COLO829 (cell line): ENCODE data around the gene CPTP.

ENCODE experiments used
- DNase-seq: peaks from one replicate; pipeline ENCODE4 v3.0.0; 2012; ENCODE audit warnings: low spot score

The CPTP gene

DNA sequence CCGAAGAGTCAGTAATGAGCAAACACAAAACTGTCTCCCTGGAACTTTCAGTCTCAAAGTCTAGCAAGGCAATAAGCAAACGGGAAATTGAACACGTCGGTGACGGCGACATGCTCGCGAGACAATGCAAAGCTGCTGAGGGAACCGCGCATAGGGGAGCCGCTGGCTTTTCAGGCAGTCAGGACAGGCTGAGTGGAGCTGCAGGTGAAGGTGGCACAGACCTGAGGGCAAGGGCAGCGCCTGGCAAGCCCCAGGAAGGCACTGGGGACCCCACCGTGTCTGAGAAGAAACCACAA is 5.0 kb upstream of the CPTP start:
- DNase-seq: no peak

DNA sequence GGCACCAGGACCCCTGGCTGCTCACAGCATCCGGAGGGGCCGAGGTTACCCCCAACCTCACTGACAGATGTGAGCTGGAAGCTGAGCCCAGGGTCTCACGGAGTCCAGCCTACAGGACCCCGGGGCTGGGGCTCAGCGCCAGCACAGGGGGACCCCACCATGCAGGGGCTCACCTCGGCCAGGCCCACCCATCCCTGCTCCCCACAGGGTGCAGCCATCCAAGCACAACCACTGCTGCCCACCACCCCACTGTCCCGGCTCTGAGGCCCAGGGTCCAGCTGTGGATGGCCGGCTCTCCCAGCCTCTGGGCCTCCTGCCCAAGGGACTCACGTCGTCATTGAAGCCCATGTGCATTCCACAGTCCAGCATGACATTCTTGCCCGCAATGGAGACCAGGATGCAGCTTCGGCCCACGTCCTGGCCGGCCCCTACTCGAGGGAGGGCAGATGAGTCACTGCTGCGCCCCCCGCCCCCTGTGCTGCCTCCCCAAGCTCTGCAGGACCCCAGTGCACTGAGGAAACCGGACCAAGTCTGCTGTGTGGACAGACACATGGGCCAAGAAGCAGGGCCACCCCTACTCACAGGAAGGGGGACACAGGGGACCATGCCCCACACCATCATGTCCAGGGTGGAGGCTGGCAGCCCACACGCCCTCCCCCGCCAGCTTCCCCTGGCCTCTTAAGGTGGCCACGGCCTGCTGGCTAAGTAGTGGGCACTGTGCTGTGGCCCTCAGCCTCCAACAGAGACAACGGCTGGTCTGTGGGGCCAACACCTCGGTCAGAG is 3.7 kb upstream of the CPTP start:
- DNase-seq: no peak

DNA sequence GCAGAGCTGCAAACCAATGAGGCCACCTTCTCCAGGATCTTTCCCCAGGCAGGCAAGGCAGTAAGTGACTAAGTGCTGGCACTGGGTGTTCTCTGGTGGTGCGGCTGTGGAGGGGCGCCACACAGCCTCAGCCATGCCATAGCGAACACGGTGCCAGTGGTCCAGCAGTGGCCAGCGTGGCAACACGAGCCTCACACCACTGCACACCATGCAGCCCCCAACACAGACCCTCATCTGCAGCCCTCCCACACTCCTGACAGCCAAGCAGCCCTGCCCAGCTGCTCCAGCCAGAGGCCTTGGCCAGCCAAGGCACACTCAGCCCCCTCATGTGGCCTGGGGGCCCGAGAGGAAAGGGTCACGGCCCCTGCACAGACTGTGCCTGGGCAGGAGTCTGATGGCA is 3.1 kb upstream of the CPTP start:
- DNase-seq: no peak

DNA sequence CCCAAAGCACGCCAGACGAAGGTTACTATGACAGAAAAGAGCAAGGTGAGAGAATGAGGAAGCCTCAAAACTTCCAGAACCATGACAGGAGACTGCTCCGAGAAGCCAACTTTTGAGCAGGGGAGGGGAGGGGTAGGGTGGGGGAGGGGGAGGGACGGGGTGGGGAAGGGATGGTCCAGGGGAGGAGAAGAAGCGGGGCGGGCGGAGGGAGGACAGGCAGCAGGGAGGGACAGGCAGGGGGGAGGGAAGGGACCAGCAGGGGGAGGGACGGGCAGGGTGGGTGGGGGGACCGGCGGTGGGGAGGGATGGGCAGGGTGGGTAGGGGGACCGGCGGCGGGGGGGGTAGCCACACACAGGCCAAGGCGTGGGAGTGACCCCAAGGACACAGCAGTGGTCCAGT is 2.2 kb upstream of the CPTP start:
- no peak for DNase-seq

DNA sequence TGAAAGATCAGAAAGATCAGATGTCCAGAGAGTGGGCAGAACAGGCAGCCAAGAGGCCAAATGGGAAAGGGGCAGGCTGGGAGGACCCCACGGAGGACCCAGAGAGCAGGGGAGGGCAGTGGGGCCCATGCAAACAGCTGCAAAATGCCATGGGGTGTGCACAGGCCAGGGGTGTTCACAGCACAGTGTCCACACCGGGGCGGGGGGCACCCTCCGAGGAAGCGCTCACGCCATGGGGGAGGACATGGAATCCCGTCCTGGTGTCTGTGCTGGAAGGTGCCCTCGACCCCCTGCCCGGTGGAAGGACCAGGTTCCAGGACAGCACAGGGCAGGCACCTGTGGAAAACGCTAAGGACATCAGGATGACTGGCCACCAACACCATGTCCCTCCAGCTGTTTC is 1.6 kb upstream of the CPTP start:
- DNase-seq: no peak

DNA sequence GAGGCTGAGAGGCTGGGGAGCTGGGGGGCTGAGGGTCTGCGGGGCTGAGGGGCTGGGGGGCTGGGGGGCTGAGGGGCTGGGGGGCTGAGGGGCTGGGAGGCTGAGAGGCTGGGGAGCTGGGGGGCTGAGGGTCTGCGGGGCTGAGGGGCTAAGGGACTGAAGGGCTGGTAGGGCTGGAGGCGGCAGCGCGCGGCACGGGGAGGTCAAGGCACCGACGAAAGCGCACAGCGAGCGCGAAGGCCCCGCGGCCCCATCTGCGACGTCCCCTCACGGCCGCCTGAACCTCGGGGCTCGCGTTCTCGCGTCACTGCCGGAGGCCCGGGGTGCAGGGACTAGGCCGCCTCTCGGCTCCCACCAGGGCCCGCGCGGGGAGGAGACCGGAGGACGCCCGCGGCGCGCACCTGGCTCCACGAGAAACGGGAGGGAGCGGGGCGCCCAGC is 498 bp upstream of the CPTP start:
- DNase-seq: no peak

DNA sequence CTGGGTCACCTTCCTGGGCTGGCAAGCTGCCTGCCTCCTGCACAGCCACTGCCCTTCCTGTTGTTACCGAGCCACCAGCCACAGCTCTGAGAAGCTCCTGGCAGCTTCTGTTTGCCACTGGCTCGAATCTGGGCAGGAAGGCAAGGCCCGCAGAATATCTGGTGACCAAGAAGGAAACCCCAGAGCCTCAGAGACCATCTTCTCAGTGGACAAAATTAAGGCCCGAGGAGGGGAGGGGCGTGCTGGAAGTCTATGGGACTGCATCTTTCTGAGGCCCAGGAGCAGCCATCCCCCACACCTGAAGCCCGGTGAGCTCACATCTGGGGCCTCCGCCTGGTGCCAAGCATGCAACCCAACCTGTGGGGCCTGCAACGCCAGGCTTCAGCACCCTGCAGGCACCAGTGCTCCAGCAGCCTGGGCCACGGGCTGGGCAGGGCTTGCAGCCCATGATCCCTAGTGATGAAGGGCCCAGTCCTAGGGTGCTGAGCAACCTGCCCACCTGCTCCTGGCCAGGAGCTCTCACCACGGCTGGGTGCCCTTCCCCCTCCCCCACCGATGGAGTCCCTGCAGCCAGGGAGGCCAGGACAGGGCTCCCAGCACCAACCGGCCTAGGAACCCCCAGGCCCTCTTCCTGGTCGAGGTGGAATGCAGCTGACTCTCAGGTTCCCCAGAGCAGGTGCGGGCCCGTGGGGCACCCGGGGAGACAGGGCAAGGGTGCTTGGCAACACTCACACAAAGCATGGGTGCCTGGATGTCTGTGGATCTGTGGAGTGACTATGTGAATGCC is 879 bp downstream of the CPTP start:
- no peak for DNase-seq

DNA sequence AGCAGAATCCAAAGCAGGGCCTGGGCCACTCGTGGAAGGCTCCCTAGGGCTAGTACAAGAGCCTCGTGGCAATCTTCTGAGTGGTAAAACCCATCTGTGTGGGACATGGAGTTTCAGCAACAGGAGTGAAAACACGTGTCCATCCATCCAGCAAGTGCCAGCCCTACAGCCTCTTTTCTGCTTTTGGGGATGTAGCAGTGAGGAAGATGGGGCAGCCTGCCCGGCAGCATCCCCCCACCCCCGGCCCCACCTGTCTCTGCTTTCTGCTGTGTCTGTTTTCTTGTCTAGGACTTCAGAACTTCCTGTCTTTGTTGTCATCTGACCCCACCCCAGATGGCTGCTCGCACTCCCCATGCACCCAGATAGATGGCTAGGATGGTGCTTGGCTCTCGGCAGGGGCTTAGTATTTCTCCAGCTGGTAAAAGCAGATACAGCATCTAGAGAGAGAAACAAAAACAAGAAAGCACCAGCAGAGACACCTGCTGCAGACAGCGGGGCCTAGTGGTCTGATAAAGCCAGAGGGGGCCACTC is 1.5 kb downstream of the CPTP start:
- DNase-seq: no peak

DNA sequence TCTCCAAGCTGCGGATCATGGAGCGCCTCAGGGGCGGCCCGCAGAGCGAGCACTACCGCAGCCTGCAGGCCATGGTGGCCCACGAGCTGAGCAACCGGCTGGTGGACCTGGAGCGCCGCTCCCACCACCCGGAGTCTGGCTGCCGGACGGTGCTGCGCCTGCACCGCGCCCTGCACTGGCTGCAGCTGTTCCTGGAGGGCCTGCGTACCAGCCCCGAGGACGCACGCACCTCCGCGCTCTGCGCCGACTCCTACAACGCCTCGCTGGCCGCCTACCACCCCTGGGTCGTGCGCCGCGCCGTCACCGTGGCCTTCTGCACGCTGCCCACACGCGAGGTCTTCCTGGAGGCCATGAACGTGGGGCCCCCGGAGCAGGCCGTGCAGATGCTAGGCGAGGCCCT is 2.7 kb downstream of the CPTP start:
- DNase-seq: no peak

DNA sequence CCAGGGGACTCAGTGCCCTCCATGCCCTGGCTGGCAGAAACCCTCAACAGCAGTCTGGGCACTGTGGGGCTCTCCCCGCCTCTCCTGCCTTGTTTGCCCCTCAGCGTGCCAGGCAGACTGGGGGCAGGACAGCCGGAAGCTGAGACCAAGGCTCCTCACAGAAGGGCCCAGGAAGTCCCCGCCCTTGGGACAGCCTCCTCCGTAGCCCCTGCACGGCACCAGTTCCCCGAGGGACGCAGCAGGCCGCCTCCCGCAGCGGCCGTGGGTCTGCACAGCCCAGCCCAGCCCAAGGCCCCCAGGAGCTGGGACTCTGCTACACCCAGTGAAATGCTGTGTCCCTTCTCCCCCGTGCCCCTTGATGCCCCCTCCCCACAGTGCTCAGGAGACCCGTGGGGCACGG is 3.7 kb downstream of the CPTP start:
- DNase-seq: no peak

DNA sequence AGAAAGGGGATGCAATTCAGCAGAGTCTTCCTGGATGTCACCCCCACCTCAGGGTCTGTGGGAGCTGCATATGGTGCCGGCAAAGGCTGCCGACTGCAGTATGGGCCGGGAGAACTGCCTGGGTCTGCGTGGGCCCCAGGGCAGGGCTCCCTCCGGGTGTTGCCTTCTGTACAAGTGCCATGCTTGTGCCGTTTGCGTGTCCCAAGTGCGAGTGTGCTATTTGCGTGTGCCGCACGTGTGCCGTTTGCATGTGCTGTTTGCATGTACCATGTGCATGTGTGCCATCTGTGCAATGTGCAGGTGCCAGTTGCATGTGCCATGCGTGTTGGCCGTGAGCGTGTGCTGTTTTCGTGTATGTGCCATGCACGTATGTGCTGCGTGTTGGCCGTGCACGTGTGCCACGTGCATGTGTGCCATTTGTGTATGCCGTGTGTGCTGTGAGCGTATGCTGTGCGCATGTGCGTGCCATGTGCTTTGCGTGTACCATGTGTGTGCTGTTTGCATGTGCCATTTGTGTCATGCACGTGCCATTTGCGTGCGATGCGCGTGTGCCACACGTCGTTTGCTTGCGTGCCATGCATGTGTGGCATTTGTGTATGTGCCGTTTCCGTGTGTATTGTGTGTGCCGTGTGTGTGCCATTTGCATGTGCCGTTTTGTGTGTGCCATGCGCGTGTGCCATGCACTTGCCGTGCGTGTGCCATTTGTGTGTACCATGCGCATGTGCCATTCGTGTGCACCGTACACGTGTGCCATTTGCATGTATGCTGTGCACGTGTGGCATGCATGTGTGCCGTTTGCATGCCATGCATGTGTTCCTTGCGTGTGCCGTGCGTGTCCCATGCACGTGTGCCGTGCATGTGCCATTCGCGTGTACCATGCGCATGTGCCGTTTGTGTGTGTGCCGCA is 5.0 kb downstream of the CPTP start:
- no peak for DNase-seq

DNA sequence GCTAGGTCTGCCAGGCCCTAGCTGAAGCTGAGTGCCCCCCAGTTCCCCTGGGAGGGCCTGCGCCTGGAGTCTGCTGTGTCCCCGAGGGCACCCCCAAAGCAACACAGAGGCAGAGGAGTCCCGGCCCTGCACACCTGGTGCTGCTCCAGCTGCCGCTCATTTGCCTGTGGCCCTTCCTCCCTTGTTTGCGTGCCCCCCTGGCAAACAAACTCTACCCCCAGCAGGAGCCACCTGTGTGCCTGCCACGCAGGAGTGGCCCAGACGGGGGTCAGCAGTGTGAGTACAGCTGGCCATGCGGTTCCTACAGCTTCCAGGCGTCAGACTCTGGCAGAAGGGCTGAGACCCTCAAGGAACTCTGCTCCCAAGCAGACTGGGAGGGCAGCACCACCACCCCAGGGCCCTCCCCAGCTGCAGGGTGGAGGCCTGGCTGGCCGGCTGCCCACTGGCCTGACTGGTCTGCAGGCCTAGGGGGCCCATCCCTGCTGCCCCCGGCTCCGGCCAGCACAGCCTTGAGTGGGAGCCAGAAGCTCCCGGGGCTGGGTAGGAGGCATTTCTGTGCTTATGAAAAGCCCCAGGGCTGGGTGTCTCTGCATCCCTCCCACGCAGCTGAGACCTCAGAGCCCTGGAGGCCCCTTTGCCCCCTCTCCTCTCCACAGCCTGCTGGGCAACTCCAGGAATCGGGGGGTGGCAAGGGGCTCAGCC is 5.9 kb downstream of the CPTP start:
- no peak for DNase-seq

DNA sequence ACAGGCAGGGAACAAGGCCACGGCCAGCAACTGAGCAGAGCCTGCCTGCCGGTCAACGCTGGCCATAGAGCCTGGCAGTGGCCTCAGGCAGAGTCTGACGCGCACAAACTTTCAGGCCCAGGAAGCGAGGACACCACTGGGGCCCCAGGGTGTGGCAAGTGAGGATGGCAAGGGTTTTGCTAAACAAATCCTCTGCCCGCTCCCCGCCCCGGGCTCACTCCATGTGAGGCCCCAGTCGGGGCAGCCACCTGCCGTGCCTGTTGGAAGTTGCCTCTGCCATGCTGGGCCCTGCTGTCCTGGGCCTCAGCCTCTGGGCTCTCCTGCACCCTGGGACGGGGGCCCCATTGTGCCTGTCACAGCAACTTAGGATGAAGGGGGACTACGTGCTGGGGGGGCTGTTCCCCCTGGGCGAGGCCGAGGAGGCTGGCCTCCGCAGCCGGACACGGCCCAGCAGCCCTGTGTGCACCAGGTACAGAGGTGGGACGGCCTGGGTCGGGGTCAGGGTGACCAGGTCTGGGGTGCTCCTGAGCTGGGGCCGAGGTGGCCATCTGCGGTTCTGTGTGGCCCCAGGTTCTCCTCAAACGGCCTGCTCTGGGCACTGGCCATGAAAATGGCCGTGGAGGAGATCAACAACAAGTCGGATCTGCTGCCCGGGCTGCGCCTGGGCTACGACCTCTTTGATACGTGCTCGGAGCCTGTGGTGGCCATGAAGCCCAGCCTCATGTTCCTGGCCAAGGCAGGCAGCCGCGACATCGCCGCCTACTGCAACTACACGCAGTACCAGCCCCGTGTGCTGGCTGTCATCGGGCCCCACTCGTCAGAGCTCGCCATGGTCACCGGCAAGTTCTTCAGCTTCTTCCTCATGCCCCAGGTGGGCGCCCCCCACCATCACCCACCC is 6.7 kb downstream of the CPTP start, which contains the start of gene TAS1R3:
Gene TAS1R3 (plus strand): TSS at position 213 of the 898 bp plus-strand sequence. CDS start 66 bp downstream, at position 279.
- DNase-seq: no peak

DNA sequence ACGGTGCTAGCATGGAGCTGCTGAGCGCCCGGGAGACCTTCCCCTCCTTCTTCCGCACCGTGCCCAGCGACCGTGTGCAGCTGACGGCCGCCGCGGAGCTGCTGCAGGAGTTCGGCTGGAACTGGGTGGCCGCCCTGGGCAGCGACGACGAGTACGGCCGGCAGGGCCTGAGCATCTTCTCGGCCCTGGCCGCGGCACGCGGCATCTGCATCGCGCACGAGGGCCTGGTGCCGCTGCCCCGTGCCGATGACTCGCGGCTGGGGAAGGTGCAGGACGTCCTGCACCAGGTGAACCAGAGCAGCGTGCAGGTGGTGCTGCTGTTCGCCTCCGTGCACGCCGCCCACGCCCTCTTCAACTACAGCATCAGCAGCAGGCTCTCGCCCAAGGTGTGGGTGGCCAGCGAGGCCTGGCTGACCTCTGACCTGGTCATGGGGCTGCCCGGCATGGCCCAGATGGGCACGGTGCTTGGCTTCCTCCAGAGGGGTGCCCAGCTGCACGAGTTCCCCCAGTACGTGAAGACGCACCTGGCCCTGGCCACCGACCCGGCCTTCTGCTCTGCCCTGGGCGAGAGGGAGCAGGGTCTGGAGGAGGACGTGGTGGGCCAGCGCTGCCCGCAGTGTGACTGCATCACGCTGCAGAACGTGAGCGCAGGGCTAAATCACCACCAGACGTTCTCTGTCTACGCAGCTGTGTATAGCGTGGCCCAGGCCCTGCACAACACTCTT is 7.6 kb downstream of the CPTP start:
- DNase-seq: no peak

DNA sequence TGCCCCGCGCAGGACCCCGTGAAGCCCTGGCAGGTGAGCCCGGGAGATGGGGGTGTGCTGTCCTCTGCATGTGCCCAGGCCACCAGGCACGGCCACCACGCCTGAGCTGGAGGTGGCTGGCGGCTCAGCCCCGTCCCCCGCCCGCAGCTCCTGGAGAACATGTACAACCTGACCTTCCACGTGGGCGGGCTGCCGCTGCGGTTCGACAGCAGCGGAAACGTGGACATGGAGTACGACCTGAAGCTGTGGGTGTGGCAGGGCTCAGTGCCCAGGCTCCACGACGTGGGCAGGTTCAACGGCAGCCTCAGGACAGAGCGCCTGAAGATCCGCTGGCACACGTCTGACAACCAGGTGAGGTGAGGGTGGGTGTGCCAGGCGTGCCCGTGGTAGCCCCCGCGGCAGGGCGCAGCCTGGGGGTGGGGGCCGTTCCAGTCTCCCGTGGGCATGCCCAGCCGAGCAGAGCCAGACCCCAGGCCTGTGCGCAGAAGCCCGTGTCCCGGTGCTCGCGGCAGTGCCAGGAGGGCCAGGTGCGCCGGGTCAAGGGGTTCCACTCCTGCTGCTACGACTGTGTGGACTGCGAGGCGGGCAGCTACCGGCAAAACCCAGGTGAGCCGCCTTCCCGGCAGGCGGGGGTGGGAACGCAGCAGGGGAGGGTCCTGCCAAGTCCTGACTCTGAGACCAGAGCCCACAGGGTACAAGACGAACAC is 8.3 kb downstream of the CPTP start:
- DNase-seq: no peak

DNA sequence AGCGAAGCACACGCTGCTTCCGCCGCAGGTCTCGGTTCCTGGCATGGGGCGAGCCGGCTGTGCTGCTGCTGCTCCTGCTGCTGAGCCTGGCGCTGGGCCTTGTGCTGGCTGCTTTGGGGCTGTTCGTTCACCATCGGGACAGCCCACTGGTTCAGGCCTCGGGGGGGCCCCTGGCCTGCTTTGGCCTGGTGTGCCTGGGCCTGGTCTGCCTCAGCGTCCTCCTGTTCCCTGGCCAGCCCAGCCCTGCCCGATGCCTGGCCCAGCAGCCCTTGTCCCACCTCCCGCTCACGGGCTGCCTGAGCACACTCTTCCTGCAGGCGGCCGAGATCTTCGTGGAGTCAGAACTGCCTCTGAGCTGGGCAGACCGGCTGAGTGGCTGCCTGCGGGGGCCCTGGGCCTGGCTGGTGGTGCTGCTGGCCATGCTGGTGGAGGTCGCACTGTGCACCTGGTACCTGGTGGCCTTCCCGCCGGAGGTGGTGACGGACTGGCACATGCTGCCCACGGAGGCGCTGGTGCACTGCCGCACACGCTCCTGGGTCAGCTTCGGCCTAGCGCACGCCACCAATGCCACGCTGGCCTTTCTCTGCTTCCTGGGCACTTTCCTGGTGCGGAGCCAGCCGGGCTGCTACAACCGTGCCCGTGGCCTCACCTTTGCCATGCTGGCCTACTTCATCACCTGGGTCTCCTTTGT is 9.1 kb downstream of the CPTP start:
- DNase-seq: no peak

DNA sequence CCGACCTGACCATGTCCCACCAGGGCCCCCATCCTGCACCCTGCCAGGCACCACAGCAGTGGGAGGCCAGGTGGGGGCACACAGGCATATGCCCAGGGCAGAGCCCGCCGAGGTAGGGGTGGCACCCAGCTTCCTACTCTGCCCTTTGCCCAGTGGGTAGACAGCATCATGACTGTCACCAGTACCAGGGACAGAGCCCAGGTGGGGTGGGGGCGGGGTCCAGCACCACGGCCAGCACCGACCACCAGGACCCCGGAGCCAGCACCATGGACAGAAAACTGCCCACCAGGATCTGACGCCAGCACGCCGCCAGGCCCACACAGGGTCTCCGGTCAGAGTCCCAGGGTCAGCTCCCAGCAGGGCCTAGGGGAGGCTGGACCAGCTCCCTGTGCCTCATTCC is 10.2 kb downstream of the CPTP start:
- DNase-seq: no peak

DNA sequence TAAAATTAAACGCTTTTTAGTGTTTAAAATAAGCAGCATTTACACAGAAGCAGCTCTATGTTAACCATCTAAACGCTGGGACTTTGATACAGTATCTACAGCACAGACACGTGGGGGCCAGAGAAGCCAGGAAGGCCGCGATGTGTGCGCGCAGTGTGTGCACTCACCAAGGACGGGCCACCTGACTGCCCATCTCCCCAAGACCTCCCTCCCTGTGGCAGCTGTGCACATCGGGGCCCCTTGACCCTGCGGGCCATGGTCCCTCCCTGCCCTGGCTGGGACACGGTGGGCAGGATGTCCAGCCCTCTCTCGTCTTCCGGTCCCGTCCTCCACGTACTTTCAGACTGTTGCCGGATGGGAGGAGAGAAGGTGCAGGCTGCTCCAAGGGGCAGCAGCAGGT is 10.7 kb downstream of the CPTP start:
- DNase-seq: no peak

DNA sequence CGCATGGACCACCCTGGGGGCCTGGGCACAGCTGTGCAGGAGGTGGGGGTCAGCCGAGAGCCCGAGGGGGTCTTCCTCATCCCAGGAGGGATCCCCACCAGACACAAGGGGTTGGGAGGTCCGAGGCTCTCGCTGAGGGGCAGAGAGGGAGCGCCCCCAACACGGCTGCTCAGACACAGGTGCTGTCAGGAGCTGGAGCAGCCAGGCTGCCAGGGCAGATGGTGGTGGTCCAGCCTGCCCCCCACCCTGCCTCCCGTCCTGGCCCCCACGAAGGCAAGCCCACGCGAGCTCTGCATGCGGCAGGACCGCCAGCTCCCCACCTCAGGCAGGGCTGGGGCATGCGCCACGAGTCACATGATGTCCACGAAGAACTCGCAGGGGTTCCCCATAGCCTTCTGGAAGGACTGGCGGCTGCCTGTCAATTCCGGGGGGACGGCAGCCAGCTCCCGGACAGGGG is 11.2 kb downstream of the CPTP start:
- no peak for DNase-seq
